H1 (cell line): ENCODE results near the gene CPEB3. TPM values are rescaled to one million over a fixed set of nuclear protein-coding genes. Genes with fewer than 3 reads are reported as not detected.

Experiments
- ASH2L ChIP-seq: fragments of 200-600, 300-600 bp; sonication (generic); IDR thresholded peaks from one replicate; pipeline ENCODE4 v1.7.1; 2017; ENCODE audit warnings: low read length
- CHD2 ChIP-seq: IDR thresholded peaks from 2 replicates; pipeline ENCODE4 v1.6.1; 2012; ENCODE audit warnings: low read length, improper control_type of control experiment
- CTBP2 ChIP-seq: IDR thresholded peaks from 2 replicates; pipeline ENCODE4 v1.7.0; 2011; ENCODE audit warnings: borderline replicate concordance, mild to moderate bottlenecking, moderate library complexity, mixed read lengths, low read length; ENCODE audit not compliant: insufficient read depth, insufficient read length
- KDM5A ChIP-seq: fragments of 200-600 bp; IDR thresholded peaks from 2 replicates; pipeline ENCODE4 v1.7.1; 2012; ENCODE audit warnings: mild to moderate bottlenecking, low read length, inconsistent platforms, mixed read lengths
- PHF8 ChIP-seq: fragments of 200-600 bp; sonication (generic); conservative IDR thresholded peaks from 2 replicates; pipeline ENCODE4 v1.7.1; 2012; ENCODE audit warnings: low read depth, mild to moderate bottlenecking, inconsistent platforms, low read length, moderate library complexity
- POLR2A ChIP-seq, 2 experiments: IDR thresholded peaks; 1 replicate in 1 of 2; 2 replicates in 1 of 2; pipeline ENCODE4 v1.6.1; 2011; ENCODE audit warnings: low read depth in 2 of 2, low read length in 2 of 2, mild to moderate bottlenecking in 2 of 2; ENCODE audit errors: control extremely low read depth in 1 of 2
- RNF2 ChIP-seq: fragments of 200-900, 300-1000 bp; sonication (generic); IDR thresholded peaks from 2 replicates; pipeline ENCODE4 v1.7.1; 2016; ENCODE audit warnings: borderline replicate concordance, low read depth, mild to moderate bottlenecking, antibody characterized with exemption, low read length; ENCODE audit not compliant: poor library complexity, severe bottlenecking; ENCODE audit errors: missing control alignments
- polyA plus RNA-seq, 7 experiments: library from polyadenylated mRNA; depleted of rRNA in 3 of 7; stranded (reverse) in 5 of 7; unstranded in 2 of 7; fragments of >200 nt in 5 of 7; fragments of 200-250 nt in 2 of 7; gene quantifications; 1 replicate in 5 of 7; 2 replicates in 1 of 7; 4 replicates in 1 of 7; pipeline versions ENCODE4 v1.2.1 to v1.2.3, GENCODE V29; 2011 to 2013; ENCODE audit warnings: missing spikeins in 2 of 7, mixed read lengths in 2 of 7
- total RNA-seq: library from RNA; stranded (reverse); fragmentation: NEBNext Ultra II Directional; extraction: Animal tissue kit (Norgen Biotek cat#: 25700); gene quantifications from 2 replicates; pipeline ENCODE4 v1.2.1, GENCODE V29; 2021
- TF ChIP-seq, protein P1 (sequence below), 3 experiments: IDR thresholded peaks; 1 replicate in 2 of 3; 2 replicates in 1 of 3; pipeline versions ENCODE4 v1.5.1 to v1.6.1; 2011; ENCODE audit warnings: low read length in 3 of 3, mild to moderate bottlenecking in 3 of 3, inconsistent platforms in 2 of 3, low read depth in 1 of 3, moderate library complexity in 1 of 3; ENCODE audit not compliant: insufficient read depth in 1 of 3; ENCODE audit errors: control extremely low read depth in 1 of 3

CPEB3 gene
- total and polyA plus RNA-seq, 2 of the 8 experiments (the other 6 are each of a cell fraction or from before 2014, with no cell fraction given) = 0.39 to 1.7 TPM

DNA sequence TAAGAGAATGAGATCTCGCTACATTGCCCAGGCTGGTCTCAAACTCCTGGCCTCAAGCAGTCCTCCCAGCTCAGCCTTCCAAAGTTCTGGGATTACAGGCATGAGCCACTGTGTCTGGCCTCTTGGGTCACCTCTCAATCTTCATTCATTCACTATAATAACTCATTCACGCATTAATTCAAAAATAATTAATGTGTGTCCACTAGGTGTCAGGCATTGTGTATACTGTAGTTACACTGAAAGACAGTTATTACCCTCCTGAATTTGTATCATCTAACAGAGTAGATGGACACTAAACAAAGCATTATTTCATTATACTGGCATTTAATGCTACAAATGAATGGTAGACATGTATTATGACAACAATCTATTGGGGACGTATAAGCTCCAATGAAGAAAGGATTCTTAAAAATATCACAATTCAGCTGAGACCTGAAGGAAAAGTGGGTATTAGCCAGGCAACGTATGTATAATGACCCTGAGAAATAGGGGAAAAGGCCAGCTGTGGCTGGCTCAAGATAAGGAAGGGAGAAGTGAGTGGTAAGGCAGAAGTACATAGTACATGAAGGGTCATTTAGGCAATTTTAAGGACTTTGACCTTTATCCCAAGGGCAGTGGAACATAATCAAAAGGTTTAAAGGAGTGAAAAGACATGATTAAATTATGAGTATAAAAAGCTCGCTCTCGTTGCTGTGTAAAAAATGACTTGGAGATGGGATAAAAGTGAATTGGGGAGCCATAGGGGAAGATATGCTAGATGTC is 216.6 kb downstream of the CPEB3 start (continued):
- TF ChIP-seq, protein P1, sequence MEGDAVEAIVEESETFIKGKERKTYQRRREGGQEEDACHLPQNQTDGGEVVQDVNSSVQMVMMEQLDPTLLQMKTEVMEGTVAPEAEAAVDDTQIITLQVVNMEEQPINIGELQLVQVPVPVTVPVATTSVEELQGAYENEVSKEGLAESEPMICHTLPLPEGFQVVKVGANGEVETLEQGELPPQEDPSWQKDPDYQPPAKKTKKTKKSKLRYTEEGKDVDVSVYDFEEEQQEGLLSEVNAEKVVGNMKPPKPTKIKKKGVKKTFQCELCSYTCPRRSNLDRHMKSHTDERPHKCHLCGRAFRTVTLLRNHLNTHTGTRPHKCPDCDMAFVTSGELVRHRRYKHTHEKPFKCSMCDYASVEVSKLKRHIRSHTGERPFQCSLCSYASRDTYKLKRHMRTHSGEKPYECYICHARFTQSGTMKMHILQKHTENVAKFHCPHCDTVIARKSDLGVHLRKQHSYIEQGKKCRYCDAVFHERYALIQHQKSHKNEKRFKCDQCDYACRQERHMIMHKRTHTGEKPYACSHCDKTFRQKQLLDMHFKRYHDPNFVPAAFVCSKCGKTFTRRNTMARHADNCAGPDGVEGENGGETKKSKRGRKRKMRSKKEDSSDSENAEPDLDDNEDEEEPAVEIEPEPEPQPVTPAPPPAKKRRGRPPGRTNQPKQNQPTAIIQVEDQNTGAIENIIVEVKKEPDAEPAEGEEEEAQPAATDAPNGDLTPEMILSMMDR (IDR thresholded peaks at IDR 0.05; ENCODE audit: control extremely low read depth in 1 of 3, insufficient read depth in 1 of 3, low read depth in 1 of 3, low read length in 3 of 3) = no peak
- TF ChIP-seq POLR2A (IDR thresholded peaks at IDR 0.05; ENCODE audit: control extremely low read depth in 1 of 2, low read depth in 2 of 2, low read length in 2 of 2) (no peak), RNF2 (no peak), CHD2 (no peak), CTBP2 (no peak), PHF8 (no peak), ASH2L (no peak), KDM5A (no peak)
